Endothelial cell of umbilical vein (primary cell): Measurements from ENCODE around the gene SLC35G3. TPM values are rescaled to one million over a fixed set of nuclear protein-coding genes. Genes with fewer than 3 reads are reported as not detected.
A peak's percentile ranks its signal among the peaks of the same experiment; 100 is the strongest.

ENCODE experiments used
- BruUV-seq: library from RNA; stranded (reverse); fragments of 400-500 nt; replicated peaks from 2 replicates; lab custom pipeline; 2021; lab: Mats Ljungman, UMichigan
- CTCF ChIA-PET: fragments of 300-600, 350-600 bp; sonication (Branson Sonifier 250); formaldehyde crosslinking; loops from one replicate; lab custom pipeline; 2021; ENCODE audit warnings: antibody characterized with exemption, inconsistent platforms; lab: Charles Lee
- POLR2A ChIA-PET: fragments of 300-600, 350-600 bp; sonication (Branson Sonifier 250); formaldehyde crosslinking; loops from one replicate; lab custom pipeline; 2021; ENCODE audit warnings: antibody characterized with exemption, inconsistent platforms; lab: Charles Lee
- DNase-seq: peaks from one replicate; pipeline ENCODE4 v3.0.0-alpha.2; 2011; ENCODE audit warnings: low read depth, low spot score
- FAIRE-seq: peaks from 2 replicates; lab custom pipeline; 2011; peaks lifted over from hg19 to GRCh38; lab: Jason Lieb, UNC
- H2AFZ ChIP-seq: 2 replicates; pipeline ENCODE4 v1.6.0; 2012; ENCODE audit warnings: low read depth, low read length, control low read depth, inconsistent platforms
- H3K27ac ChIP-seq: 2 replicates; pipeline ENCODE4 v1.5.1; 2011; ENCODE audit warnings: low read depth, mild to moderate bottlenecking, control low read depth, low read length, moderate library complexity; ENCODE audit not compliant: insufficient read depth
- H3K27me3 ChIP-seq, 2 experiments: 2 replicates each; pipeline versions ENCODE4 v1.6.0 to v1.6.1; 2011; ENCODE audit warnings: low read length in 2 of 2, mixed read lengths in 1 of 2; ENCODE audit not compliant: control insufficient read depth in 2 of 2, insufficient read depth in 2 of 2
- H3K36me3 ChIP-seq, 2 experiments: 2 replicates in 1 of 2; 3 replicates in 1 of 2; pipeline ENCODE4 v1.5.1; 2011; ENCODE audit warnings: low read length in 2 of 2, mild to moderate bottlenecking in 1 of 2, moderate library complexity in 1 of 2; ENCODE audit not compliant: control insufficient read depth in 2 of 2, insufficient read depth in 2 of 2; ENCODE audit errors: extremely low read depth in 1 of 2
- H3K4me1 ChIP-seq: 3 replicates; pipeline ENCODE4 v1.5.1; 2011; ENCODE audit warnings: mild to moderate bottlenecking, low read length; ENCODE audit not compliant: control insufficient read depth, insufficient read depth; ENCODE audit errors: extremely low read depth
- H3K4me2 ChIP-seq: 2 replicates; pipeline ENCODE4 v1.6.1; 2011; ENCODE audit warnings: low read length, control low read depth, mixed read lengths; ENCODE audit not compliant: insufficient read depth
- H3K4me3 ChIP-seq, 3 experiments: fragments of 200-600 bp in 1 of 3; sonication (generic), shearing (Covaris generic) in 1 of 3; replicated peaks in 1 of 3; 2 replicates each; pipeline ENCODE4 v1.5.1; 2011 to 2016; ENCODE audit warnings: control low read depth in 3 of 3, low read length in 3 of 3, mild to moderate bottlenecking in 2 of 3, inconsistent platforms in 1 of 3, low read depth in 1 of 3, moderate library complexity in 1 of 3; ENCODE audit not compliant: insufficient read depth in 1 of 3
- H3K79me2 ChIP-seq: 2 replicates; pipeline ENCODE4 v1.6.0; 2012; ENCODE audit warnings: low read length, inconsistent platforms; ENCODE audit not compliant: control insufficient read depth, insufficient read depth
- H3K9ac ChIP-seq: replicated peaks from 2 replicates; pipeline ENCODE3; 2011; ENCODE audit warnings: low read length, control low read depth; ENCODE audit not compliant: insufficient read depth; ENCODE audit errors: extremely low read depth
- H3K9me1 ChIP-seq: replicated peaks from 3 replicates; pipeline ENCODE4 v1.6.0; 2011; ENCODE audit warnings: mild to moderate bottlenecking, low read length; ENCODE audit not compliant: control insufficient read depth, insufficient read depth; ENCODE audit errors: extremely low read depth
- H3K9me3 ChIP-seq: replicated peaks from 2 replicates; pipeline ENCODE4 v1.5.1; 2012; ENCODE audit warnings: low read length, inconsistent platforms; ENCODE audit not compliant: control insufficient read depth, insufficient read depth
- H4K20me1 ChIP-seq: replicated peaks from 2 replicates; pipeline ENCODE3; 2011; ENCODE audit warnings: mild to moderate bottlenecking, low read length; ENCODE audit not compliant: control insufficient read depth, insufficient read depth; ENCODE audit errors: extremely low read depth
- EZH2 ChIP-seq: IDR thresholded peaks from 2 replicates; pipeline ENCODE4 v1.6.1; 2012; ENCODE audit warnings: borderline replicate concordance, low read depth, mild to moderate bottlenecking, moderate library complexity, low read length, inconsistent platforms; ENCODE audit not compliant: severe bottlenecking
- FOS ChIP-seq: IDR thresholded peaks from 2 replicates; pipeline ENCODE4 v1.6.1; 2011; ENCODE audit warnings: mild to moderate bottlenecking, low read length, moderate library complexity, borderline replicate concordance; ENCODE audit not compliant: insufficient read depth
- GATA2 ChIP-seq: IDR thresholded peaks from 2 replicates; pipeline ENCODE4 v1.7.0; 2011; ENCODE audit warnings: low read depth, mild to moderate bottlenecking, moderate library complexity, mixed read lengths, low read length; ENCODE audit not compliant: insufficient read length, insufficient read depth
- JUN ChIP-seq: IDR thresholded peaks from 2 replicates; pipeline ENCODE4 v1.6.1; 2011; ENCODE audit warnings: borderline replicate concordance, low read depth; ENCODE audit not compliant: insufficient read length, insufficient read depth
- MYC ChIP-seq: IDR thresholded peaks from one replicate; pipeline ENCODE4 v1.6.1; 2011; ENCODE audit warnings: mild to moderate bottlenecking, low read depth, low read length
- POLR2A ChIP-seq: IDR thresholded peaks from 2 replicates; pipeline ENCODE4 v1.6.1; 2012; ENCODE audit warnings: low read depth, mild to moderate bottlenecking, control low read depth, low read length
- POLR2AphosphoS5 ChIP-seq: IDR thresholded peaks from 2 replicates; pipeline ENCODE4 v1.6.1; 2012; ENCODE audit warnings: low read depth, mild to moderate bottlenecking, control low read depth, low read length, moderate library complexity; ENCODE audit not compliant: insufficient read depth
- dilution Hi-C: fragments of 300-500 bp; cut with MboI; formaldehyde crosslinking; loops from one replicate; pipeline ENCODE4 v1.15.0; 2019; ENCODE audit warnings: low sequenced_read_pairs; ENCODE audit not compliant: extremely low pct_ligation_motif_present
- intact Hi-C: fragments of 100-400 bp; cut with micrococcal nuclease; formaldehyde crosslinking; loops from one replicate; pipeline ENCODE4 v1.10.0; 2022
- polyA plus RNA-seq, 4 experiments: library from polyadenylated mRNA; depleted of rRNA in 3 of 4; stranded (reverse) in 3 of 4; unstranded in 1 of 4; fragments of >200 nt; gene quantifications; 2 replicates each; pipeline versions ENCODE4 v1.2.1 to v1.2.3, GENCODE V29; 2011 to 2012; ENCODE audit warnings: missing spikeins in 1 of 4
- total RNA-seq: library from RNA; stranded (reverse); gene quantifications from 2 replicates; pipeline ENCODE4 v1.2.3, GENCODE V29; 2021
- TF ChIP-seq, protein P1 (sequence below): IDR thresholded peaks from 2 replicates; pipeline ENCODE4 v1.6.1; 2011; ENCODE audit not compliant: insufficient read depth, insufficient read length
- TF ChIP-seq, protein P2 (sequence below), 2 donors: IDR thresholded peaks; 1 replicate in 1 of 2; 2 replicates in 1 of 2; pipeline ENCODE4 v1.5.1; 2011; ENCODE audit warnings: low read length in 2 of 2, mild to moderate bottlenecking in 2 of 2, moderate library complexity in 2 of 2, control low read depth in 1 of 2, inconsistent platforms in 1 of 2, low read depth in 1 of 2; ENCODE audit not compliant: insufficient read depth in 1 of 2; ENCODE audit errors: extremely low read depth in 1 of 2

The SLC35G3 gene
- total and polyA plus RNA-seq, 2 donors (not counting 3 experiments of a cell fraction or from before 2014, with no cell fraction given), result not detected

DNA sequence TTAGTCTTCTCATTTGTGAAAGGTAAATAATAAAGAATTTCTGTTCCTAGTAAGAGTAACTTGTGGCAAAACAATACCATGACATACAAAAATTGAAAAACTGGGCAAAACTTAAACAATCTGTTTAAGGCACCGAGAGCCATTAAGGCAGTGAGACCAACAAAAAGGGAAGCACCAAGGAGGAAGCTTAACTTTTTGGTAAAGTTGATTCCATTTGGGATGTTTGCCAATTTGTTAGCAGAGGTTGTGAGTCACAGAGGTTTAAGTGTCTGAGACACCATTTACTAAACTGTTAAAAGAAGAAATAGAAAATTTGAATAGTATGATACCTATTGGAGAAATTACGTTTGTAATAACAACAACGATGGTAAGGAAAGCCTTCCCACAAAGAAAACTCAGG is 4.9 kb downstream of the SLC35G3 start:
- dilution Hi-C loops, result no loop called here
- no peak for TF ChIP-seq MYC
- TF ChIP-seq FOS, result peak; percentile 22
- Histone ChIP-seq H3K27me3 (no peaks in the 10 kb centered on the region), H3K4me1 (peaks cover 5% of the 10 kb centered on the region), H3K36me3 (no peaks in the 10 kb centered on the region), H4K20me1 (no peaks in the 10 kb centered on the region), H3K9me3 (no peaks in the 10 kb centered on the region), H2AFZ (no peak overlapping the region), H3K27ac (no peak overlapping the region), H3K4me2 (peak overlapping the region; percentile 12), H3K4me3 (no peak overlapping the region), H3K9me1 (no peaks in the 10 kb centered on the region), H3K79me2 (no peaks in the 10 kb centered on the region), H3K9ac (no peak overlapping the region)
- ChIA-PET POLR2A (no interaction called here), CTCF (no interaction called here)
- BruUV-seq, result no TSS peak
- DNase-seq, result no peak
- no peak for FAIRE-seq
- intact Hi-C loops, result no loop called here

DNA sequence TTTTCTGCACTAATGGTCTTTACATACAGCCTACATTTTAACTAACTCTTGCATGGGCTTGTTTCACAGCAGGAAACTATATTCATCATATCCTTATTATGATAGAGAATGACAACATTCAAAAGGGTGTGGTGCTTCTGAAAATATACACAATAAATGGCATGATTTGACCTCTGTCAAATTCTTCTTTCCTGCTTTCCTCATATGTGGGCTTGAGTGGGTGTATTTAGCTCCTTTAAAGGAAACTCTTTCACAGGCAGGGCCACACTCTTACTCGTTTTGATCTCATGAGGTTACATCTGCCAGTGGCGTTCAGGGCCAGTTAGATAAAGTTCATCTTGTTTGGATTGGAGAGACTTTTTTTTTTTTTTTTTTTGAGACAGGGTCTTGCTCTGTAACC is 6.1 kb downstream of the SLC35G3 start:
- H3K4me2 ChIP-seq, result no peak overlapping the region
- H3K9me3 ChIP-seq, result no peaks in the 10 kb centered on the region
- intact Hi-C loops (no loop called here), dilution Hi-C loops (no loop called here)
- H3K27me3 ChIP-seq, result no peaks in the 10 kb centered on the region
- DNase-seq (no peak), FAIRE-seq (no peak)
- peaks cover 5% of the 10 kb centered on the region for H3K4me1 ChIP-seq
- no peak overlapping the region for H3K4me3 ChIP-seq
- BruUV-seq, result no TSS peak
- no peak for TF ChIP-seq JUN
- no peak for TF ChIP-seq MYC
- no peak for TF ChIP-seq GATA2
- TF ChIP-seq, protein P1, sequence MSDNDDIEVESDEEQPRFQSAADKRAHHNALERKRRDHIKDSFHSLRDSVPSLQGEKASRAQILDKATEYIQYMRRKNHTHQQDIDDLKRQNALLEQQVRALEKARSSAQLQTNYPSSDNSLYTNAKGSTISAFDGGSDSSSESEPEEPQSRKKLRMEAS, result no peak
- no peak for TF ChIP-seq POLR2A
- no peak for TF ChIP-seq POLR2AphosphoS5
- TF ChIP-seq EZH2, result no peak
- no peak for TF ChIP-seq FOS
- TF ChIP-seq, protein P2, sequence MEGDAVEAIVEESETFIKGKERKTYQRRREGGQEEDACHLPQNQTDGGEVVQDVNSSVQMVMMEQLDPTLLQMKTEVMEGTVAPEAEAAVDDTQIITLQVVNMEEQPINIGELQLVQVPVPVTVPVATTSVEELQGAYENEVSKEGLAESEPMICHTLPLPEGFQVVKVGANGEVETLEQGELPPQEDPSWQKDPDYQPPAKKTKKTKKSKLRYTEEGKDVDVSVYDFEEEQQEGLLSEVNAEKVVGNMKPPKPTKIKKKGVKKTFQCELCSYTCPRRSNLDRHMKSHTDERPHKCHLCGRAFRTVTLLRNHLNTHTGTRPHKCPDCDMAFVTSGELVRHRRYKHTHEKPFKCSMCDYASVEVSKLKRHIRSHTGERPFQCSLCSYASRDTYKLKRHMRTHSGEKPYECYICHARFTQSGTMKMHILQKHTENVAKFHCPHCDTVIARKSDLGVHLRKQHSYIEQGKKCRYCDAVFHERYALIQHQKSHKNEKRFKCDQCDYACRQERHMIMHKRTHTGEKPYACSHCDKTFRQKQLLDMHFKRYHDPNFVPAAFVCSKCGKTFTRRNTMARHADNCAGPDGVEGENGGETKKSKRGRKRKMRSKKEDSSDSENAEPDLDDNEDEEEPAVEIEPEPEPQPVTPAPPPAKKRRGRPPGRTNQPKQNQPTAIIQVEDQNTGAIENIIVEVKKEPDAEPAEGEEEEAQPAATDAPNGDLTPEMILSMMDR (IDR thresholded peaks at IDR 0.05; ENCODE audit: extremely low read depth in 1 of 2, insufficient read depth in 1 of 2, low read depth in 1 of 2, low read length in 2 of 2), result no peak
- H4K20me1 ChIP-seq, result no peaks in the 10 kb centered on the region
- ChIA-PET CTCF (interaction anchor here (1.0 to 1.1 kb wide), 2 partner anchors 242 to 345 kb away, joined by 3 read pairs; no protein-coding TSS in a partner anchor), POLR2A (no interaction called here)
- no peaks in the 10 kb centered on the region for H3K36me3 ChIP-seq
- no peaks in the 10 kb centered on the region for H3K9me1 ChIP-seq
- no peak overlapping the region for H3K27ac ChIP-seq
- no peak overlapping the region for H3K9ac ChIP-seq
- no peak overlapping the region for H2AFZ ChIP-seq
- no peaks in the 10 kb centered on the region for H3K79me2 ChIP-seq
